ENCODE data around the gene DNAAF1.

The DNAAF1 gene

GRCh38 chr16:84218956-84219355, 73.8 kb downstream of the DNAAF1 start:
- H3K4me1 ChIP-seq (ENCODE audit: control insufficient read depth in 2 of 2, insufficient read depth in 2 of 2, low read length in 2 of 2), result no peaks in the 10 kb centered on the region
- H3K4me3 ChIP-seq (ENCODE audit: low read length in 2 of 2), result no peak overlapping the region
- H3K36me3 ChIP-seq (ENCODE audit: control insufficient read depth in 2 of 2, insufficient read depth in 2 of 2, low read length in 2 of 2), result no peaks in the 10 kb centered on the region
- no peak overlapping the region for H3K9ac ChIP-seq (ENCODE audit: low read depth in 1 of 2, low read length in 2 of 2)
- no peaks in the 10 kb centered on the region for H3K27me3 ChIP-seq (ENCODE audit: control insufficient read depth in 2 of 2, insufficient read depth in 2 of 2, low read length in 2 of 2)
- no peak overlapping the region for H3K27ac ChIP-seq (ENCODE audit: low read depth in 2 of 2, low read length in 2 of 2)
- no peaks in the 10 kb centered on the region for H3K9me3 ChIP-seq (ENCODE audit: control insufficient read depth in 2 of 2, low read length in 2 of 2)

DNA sequence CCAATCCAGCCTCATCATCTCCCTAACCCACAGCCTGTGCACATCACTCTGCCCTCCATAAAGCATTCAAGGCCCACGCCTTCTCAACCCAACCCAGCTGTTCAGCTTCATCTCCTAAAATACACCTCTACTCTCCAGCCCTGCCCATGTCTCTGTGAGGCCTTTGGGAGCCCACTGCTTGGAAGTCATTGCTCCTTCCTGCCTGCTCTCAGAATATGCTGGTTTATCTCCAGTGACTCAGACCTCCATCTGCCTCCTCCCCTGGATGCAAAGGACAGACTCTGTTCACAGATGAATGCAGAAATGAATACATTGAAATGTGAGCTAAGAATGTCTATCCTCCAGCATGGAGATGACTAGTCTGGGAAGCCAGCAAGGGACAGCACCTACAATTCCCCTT, 75.7 kb downstream of the DNAAF1 start:
- H3K9ac ChIP-seq (ENCODE audit: low read depth in 1 of 2, low read length in 2 of 2), result no peak overlapping the region
- no peaks in the 10 kb centered on the region for H3K9me3 ChIP-seq (ENCODE audit: control insufficient read depth in 2 of 2, low read length in 2 of 2)

GRCh38 chr16:84223456-84223855, 78.3 kb downstream of the DNAAF1 start:
- no peak overlapping the region for H3K9ac ChIP-seq (ENCODE audit: low read depth in 1 of 2, low read length in 2 of 2)
- H3K9me3 ChIP-seq (ENCODE audit: control insufficient read depth in 2 of 2, low read length in 2 of 2), result no peaks in the 10 kb centered on the region
- no peaks in the 10 kb centered on the region for H3K36me3 ChIP-seq (ENCODE audit: control insufficient read depth in 2 of 2, insufficient read depth in 2 of 2, low read length in 2 of 2)
- peaks cover 5 to 6% of the 10 kb centered on the region in 2 donors for H3K27me3 ChIP-seq (ENCODE audit: control insufficient read depth in 2 of 2, insufficient read depth in 2 of 2, low read length in 2 of 2)
- H3K4me3 ChIP-seq (ENCODE audit: low read length in 2 of 2), result no peak overlapping the region
- no peak overlapping the region for H3K27ac ChIP-seq (ENCODE audit: low read depth in 2 of 2, low read length in 2 of 2)
- no peaks in the 10 kb centered on the region for H3K4me1 ChIP-seq (ENCODE audit: control insufficient read depth in 2 of 2, insufficient read depth in 2 of 2, low read length in 2 of 2)

More for the DNA sequence above, 75.7 kb downstream of the DNAAF1 start:
- Histone ChIP-seq H3K27ac (ENCODE audit: low read depth in 2 of 2, low read length in 2 of 2) (no peak overlapping the region), H3K36me3 (ENCODE audit: control insufficient read depth in 2 of 2, insufficient read depth in 2 of 2, low read length in 2 of 2) (no peaks in the 10 kb centered on the region), H3K4me1 (ENCODE audit: control insufficient read depth in 2 of 2, insufficient read depth in 2 of 2, low read length in 2 of 2) (no peaks in the 10 kb centered on the region), H3K4me3 (ENCODE audit: low read length in 2 of 2) (no peak overlapping the region), H3K27me3 (ENCODE audit: control insufficient read depth in 2 of 2, insufficient read depth in 2 of 2, low read length in 2 of 2) (peaks cover 3 to 5% of the 10 kb centered on the region in 2 donors)

- Histone ChIP-seq H3K27me3 (ENCODE audit: control insufficient read depth in 2 of 2, insufficient read depth in 2 of 2, low read length in 2 of 2) (peaks cover 5 to 6% of the 10 kb centered on the region in 2 donors), H3K4me1 (ENCODE audit: control insufficient read depth in 2 of 2, insufficient read depth in 2 of 2, low read length in 2 of 2) (no peaks in the 10 kb centered on the region), H3K27ac (ENCODE audit: low read depth in 2 of 2, low read length in 2 of 2) (no peak overlapping the region), H3K9me3 (ENCODE audit: control insufficient read depth in 2 of 2, low read length in 2 of 2) (no peaks in the 10 kb centered on the region), H3K4me3 (ENCODE audit: low read length in 2 of 2) (no peak overlapping the region), H3K36me3 (ENCODE audit: control insufficient read depth in 2 of 2, insufficient read depth in 2 of 2, low read length in 2 of 2) (no peaks in the 10 kb centered on the region), H3K9ac (ENCODE audit: low read depth in 1 of 2, low read length in 2 of 2) (no peak overlapping the region)
Observed at GRCh38 chr16:84224554-84224953, 79.4 kb downstream of the DNAAF1 start.

DNA sequence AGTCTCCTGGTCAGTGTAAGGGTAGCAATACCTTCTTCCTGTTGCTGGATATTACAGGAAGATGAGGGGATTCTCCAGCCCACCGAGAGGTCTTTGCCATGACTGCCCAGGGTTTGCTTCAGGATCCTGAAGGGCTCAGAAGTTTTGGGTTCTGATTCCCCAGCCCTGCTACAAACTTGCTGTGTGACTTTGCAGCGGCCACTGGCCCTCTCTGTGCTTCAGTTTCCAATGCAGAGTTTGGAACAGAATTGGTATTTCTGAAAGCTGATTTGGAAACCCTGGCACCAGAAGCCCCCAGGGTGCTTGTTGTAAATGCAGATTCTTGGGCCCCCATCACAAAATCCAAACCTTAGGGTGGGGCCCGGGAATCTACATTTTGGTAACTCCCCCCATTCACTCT, 80.0 kb downstream of the DNAAF1 start:
- Histone ChIP-seq H3K9ac (ENCODE audit: low read depth in 1 of 2, low read length in 2 of 2) (no peak overlapping the region), H3K4me1 (ENCODE audit: control insufficient read depth in 2 of 2, insufficient read depth in 2 of 2, low read length in 2 of 2) (no peaks in the 10 kb centered on the region), H3K9me3 (ENCODE audit: control insufficient read depth in 2 of 2, low read length in 2 of 2) (no peaks in the 10 kb centered on the region), H3K27me3 (ENCODE audit: control insufficient read depth in 2 of 2, insufficient read depth in 2 of 2, low read length in 2 of 2) (peaks cover 5 to 6% of the 10 kb centered on the region in 2 donors), H3K27ac (ENCODE audit: low read depth in 2 of 2, low read length in 2 of 2) (no peak overlapping the region), H3K4me3 (ENCODE audit: low read length in 2 of 2) (no peak overlapping the region), H3K36me3 (ENCODE audit: control insufficient read depth in 2 of 2, insufficient read depth in 2 of 2, low read length in 2 of 2) (no peaks in the 10 kb centered on the region)

- Histone ChIP-seq H3K9ac (ENCODE audit: low read depth in 1 of 2, low read length in 2 of 2) (no peak overlapping the region), H3K9me3 (ENCODE audit: control insufficient read depth in 2 of 2, low read length in 2 of 2) (no peaks in the 10 kb centered on the region), H3K27ac (ENCODE audit: low read depth in 2 of 2, low read length in 2 of 2) (no peak overlapping the region), H3K4me3 (ENCODE audit: low read length in 2 of 2) (no peak overlapping the region), H3K4me1 (ENCODE audit: control insufficient read depth in 2 of 2, insufficient read depth in 2 of 2, low read length in 2 of 2) (no peaks in the 10 kb centered on the region), H3K27me3 (ENCODE audit: control insufficient read depth in 2 of 2, insufficient read depth in 2 of 2, low read length in 2 of 2) (peaks cover 5 to 6% of the 10 kb centered on the region in 2 donors), H3K36me3 (ENCODE audit: control insufficient read depth in 2 of 2, insufficient read depth in 2 of 2, low read length in 2 of 2) (no peaks in the 10 kb centered on the region)
Observed at GRCh38 chr16:84225571-84225970, 80.5 kb downstream of the DNAAF1 start.

DNA sequence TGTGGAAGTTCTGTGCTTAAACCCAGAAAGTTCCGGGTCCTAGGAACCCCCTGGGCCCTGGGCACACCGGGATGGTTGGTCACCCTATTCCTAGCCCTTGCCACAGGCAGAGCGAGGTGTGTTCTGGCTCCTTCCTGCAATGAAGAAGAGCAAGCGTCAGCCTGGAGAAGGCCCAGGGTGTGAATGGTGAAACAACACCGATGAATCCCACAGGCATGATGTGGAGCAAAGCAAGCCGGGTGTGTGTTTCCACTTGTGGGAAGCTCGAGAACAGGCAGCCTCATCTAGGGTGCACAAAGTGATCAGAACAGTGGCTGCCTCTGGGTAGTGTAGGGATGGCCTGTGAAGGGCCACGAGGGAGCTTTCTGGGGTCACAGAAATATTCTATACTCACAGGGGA, 80.9 kb downstream of the DNAAF1 start:
- no peaks in the 10 kb centered on the region for H3K36me3 ChIP-seq (ENCODE audit: control insufficient read depth in 2 of 2, insufficient read depth in 2 of 2, low read length in 2 of 2)
- no peak overlapping the region for H3K4me3 ChIP-seq (ENCODE audit: low read length in 2 of 2)
- peaks cover 5 to 6% of the 10 kb centered on the region in 2 donors for H3K27me3 ChIP-seq (ENCODE audit: control insufficient read depth in 2 of 2, insufficient read depth in 2 of 2, low read length in 2 of 2)
- H3K4me1 ChIP-seq (ENCODE audit: control insufficient read depth in 2 of 2, insufficient read depth in 2 of 2, low read length in 2 of 2), result no peaks in the 10 kb centered on the region
- H3K9ac ChIP-seq (ENCODE audit: low read depth in 1 of 2, low read length in 2 of 2), result no peak overlapping the region
- H3K27ac ChIP-seq (ENCODE audit: low read depth in 2 of 2, low read length in 2 of 2), result no peak overlapping the region
- H3K9me3 ChIP-seq (ENCODE audit: control insufficient read depth in 2 of 2, low read length in 2 of 2), result no peaks in the 10 kb centered on the region

Data from mucosa of rectum (tissue), 2 donors.